LNCAP (cell line): ENCODE measurements around the gene EIF5B.

Experiments
- TF ChIP-seq, protein P1 (sequence below): fragments of 450-650 bp; IDR thresholded peaks from 2 replicates; pipeline ENCODE4 v1.5.1; 2017; ENCODE audit warnings: mild to moderate bottlenecking

EIF5B gene

DNA sequence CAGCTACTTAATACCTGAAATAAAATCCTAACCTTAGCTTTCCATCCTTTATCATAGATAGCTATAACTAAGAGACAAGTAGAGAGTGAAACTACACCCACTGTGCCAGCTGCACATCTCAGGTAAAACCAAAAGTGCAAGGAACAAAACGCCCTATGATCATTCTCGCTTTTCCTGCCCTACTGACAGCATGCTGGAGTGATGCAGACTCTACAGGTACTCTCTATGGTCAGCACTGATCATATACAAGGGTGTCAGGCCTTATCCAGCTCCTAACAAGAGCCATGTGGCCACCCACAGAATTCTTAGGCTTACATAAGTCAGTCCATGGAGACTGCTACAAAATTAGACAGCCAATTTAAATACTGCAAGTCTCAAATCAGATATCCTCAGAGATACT is 107.0 kb downstream of the EIF5B start:
- TF ChIP-seq, protein P1, sequence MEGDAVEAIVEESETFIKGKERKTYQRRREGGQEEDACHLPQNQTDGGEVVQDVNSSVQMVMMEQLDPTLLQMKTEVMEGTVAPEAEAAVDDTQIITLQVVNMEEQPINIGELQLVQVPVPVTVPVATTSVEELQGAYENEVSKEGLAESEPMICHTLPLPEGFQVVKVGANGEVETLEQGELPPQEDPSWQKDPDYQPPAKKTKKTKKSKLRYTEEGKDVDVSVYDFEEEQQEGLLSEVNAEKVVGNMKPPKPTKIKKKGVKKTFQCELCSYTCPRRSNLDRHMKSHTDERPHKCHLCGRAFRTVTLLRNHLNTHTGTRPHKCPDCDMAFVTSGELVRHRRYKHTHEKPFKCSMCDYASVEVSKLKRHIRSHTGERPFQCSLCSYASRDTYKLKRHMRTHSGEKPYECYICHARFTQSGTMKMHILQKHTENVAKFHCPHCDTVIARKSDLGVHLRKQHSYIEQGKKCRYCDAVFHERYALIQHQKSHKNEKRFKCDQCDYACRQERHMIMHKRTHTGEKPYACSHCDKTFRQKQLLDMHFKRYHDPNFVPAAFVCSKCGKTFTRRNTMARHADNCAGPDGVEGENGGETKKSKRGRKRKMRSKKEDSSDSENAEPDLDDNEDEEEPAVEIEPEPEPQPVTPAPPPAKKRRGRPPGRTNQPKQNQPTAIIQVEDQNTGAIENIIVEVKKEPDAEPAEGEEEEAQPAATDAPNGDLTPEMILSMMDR: no peak

DNA sequence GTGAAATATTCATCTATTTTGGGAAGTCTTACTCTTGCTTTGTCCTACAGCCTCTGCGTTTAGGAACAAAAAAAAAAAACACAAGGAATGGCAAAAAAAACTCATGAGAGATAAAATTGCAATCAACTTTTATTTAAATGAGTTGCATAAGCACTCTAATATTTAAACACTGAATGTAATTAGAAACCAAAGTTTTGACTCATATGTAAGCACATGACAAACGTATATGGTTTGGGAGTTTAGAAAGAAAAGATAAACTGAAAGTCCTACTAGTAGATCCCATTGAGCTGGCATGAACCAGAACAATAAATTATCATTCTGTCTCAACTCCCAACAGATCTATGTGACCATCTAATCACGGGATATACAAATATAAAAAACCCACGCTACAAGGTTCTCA is 107.9 kb downstream of the EIF5B start:
- TF ChIP-seq, protein P1: no peak

GRCh38 chr2:99448556-99448955 is 111.4 kb downstream of the EIF5B start:
- TF ChIP-seq, protein P1: no peak

DNA sequence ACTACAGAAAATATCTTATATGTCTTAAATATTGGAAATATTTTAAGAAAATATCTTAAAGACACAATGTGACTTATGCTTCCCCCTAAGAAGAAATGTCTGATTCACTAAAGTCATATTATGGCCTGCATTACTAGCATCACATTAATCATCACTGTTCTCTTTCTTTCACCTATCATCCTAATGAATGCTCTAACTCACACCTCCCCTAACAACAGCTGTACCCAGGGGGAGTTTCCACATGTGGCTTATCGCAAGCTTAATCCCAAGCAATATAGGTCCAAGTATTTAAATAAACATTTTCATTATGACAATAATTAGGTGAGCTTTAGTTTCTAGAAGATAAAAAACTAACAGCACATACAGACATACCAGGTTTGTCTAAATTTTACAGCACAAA is 113.0 kb downstream of the EIF5B start:
- TF ChIP-seq, protein P1: no peak
